Fibroblast of skin of left biceps (primary cell): ENCODE measurements around the gene GBA2.

Experiments used
- DNase-seq, 2 experiments: peaks; one replicate each; pipeline ENCODE4 v3.0.0-alpha.2; 2013; ENCODE audit warnings: low read depth in 2 of 2

GBA2 gene

DNA sequence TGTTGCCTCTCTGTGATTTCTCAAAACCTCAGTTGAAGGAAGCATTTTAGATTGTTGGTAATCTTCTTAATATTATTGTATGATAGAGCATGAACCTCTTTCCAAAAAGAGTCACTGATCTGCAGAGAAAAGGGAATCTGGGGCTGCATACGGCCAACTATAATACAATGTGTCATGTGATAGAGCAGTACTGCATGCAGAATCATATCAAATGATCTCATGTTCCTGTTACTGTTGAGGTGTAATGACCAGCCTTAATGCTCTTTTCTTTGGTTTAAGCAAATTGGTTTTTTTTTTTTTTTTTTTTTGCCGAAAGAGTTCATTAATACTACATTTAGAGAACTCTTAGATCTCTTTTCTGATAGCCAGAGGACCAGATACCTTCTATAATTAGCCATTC, 18.0 kb upstream of the GBA2 start:
- no peak for DNase-seq

- no peak for DNase-seq
Measured at GRCh38 chr9:35763803-35764202, 14.8 kb upstream of the GBA2 start.

DNA sequence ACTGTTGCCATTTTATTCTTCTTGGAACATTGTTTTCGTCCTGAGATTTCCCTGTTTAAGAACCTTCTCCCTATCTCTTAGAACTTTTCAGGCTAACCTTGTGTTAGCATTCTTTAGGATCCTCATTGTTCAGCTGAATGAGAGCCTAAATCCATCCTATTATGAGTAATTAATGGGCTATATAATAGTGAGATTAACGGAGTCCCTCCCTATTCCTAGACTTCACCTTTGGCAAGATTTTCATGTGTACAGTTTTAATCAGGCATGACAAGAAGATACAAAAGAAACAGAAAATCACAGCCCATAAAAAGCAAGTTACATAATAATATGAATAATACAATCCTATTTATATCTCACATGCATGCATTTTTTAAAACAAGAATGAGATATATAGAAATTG, 14.2 kb upstream of the GBA2 start:
- no peak for DNase-seq

DNA sequence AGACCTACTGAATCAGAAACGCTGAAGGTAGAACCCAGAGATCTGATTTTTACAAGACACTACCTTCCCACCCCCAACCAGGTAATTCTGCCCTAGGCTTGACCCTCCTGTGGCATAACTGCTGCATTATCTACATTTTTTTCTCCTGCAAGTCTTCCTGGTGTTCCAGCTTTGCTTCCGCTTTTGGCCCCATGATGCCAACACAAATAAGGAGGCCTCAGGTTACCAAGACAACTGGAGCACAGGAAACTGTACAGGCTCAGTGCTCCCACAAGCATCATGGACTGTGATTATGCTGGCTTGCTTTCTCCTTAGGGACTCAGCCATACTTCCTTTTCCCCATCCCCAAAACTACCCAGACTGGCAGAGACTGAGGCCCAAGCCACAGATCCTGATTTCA, 11.6 kb upstream of the GBA2 start:
- no peak for DNase-seq

DNA sequence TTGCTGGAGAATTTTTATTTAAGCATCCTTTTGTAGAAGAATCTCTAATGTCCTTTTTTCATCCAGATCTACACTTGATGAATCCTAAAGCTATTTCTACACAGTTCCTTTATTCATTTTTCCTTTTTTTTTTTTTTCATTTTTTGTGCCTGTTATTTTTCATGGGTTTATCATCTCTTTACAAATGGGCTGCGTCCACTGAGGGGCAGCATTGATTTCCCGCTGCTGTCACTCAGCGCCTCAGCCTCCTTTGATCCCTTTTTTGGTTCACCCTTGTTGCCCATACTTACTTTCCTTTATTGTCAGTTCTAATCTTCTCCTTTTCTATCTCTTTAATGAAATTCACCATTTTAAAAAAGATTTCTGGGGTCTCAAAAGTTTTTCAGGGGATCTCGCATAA, 10.8 kb upstream of the GBA2 start:
- DNase-seq = no peak

DNA sequence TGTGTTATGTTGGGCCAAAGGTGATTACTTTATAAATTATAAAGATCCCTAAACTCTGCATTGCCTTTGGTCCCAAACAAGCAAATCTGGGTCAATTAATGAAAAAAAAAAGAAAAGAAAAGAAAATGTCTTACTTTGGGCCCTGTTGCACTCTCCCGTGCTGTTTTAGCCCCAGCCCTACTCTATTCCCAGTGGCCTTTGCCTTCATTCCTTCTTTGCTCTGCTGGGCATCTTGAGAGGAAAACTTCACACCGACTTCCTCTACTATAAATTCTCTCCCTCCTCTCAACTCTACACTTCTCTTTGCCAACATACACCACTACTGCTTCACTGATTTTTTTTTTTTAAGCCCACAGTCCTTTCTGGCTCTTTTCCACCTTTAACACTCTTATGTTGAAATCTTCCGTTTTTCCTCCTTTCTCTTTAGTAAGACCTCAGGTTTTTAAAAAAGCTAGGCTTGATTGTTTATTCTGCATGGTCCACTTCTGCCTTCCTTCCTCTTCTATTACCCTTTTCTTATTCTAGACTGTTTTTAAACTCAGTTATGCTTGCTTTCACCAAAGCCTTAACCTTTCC, 9.5 kb upstream of the GBA2 start:
- DNase-seq = no peak

GRCh38 chr9:35757892-35758275, 8.9 kb upstream of the GBA2 start:
- no peak for DNase-seq

GRCh38 chr9:35757226-35757891, 8.3 kb upstream of the GBA2 start:
- DNase-seq = no peak

GRCh38 chr9:35756275-35757225, 7.5 kb upstream of the GBA2 start:
- DNase-seq = no peak

DNA sequence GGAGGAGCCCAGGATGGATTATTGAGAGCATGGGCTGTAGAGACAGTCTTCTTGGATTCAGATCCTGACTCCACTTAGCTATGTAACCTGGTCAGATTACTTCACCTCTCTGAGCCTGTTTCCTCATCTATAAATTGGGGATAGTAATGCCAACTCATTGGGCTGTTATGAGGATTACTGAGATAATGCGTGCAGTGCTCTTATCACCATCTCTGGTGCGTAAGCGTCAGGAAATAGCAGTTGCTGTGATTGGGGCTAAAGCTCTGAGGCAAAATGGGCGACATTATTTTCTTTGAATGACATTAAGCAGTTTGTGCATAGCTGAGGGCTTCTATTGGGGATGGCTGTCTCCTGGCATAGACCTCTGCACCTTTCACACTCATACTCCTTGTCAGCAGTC, 6.0 kb upstream of the GBA2 start:
- DNase-seq = no peak

DNA sequence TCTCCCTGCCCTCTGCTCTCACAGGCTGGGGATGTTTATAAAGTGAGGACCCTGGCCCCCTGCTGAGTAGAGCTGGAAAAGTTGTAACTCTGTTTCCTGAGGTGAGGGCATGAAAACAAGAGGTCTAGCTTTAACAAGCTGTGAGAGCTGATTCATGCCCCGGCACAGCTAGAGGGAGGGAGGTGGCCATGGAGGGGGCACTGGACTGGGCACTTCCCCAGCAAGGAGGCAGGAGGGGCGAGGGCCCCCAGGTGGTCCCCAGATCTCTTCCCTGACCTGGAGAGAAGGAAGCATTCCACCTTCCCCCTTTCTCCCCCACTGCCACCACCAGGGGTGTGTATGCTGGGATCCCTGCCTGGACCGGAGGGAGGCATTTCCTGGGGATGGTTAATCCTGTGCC, 5.2 kb upstream of the GBA2 start, which contains the start of gene MSMP:
Gene MSMP, minus strand, starts transcription at position 13 of the 400 bp plus-strand sequence. CDS start 147 bp downstream, outside the sequence.
- DNase-seq = no peak

DNA sequence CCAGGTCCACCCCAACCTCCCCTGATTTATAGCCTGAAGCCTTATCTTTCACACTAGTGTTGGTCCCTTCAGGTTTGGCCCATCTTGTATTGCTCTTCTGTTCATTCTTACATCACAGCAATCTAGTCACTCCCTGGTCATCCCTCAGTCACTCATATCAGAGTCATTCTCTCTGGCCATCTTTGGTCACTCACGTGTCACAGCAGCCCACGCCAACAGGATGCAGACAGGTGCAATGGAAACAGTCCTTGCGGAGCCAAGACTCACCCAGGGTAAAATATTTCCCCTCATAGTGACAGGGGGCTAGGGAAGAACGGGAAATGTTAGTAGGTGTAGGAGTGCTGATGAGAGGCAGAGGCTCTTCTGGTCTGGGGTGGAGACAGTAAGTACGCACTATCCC, 4.4 kb upstream of the GBA2 start:
- no peak for DNase-seq

GRCh38 chr9:35750256-35750531, 1.2 kb upstream of the GBA2 start:
- no peak for DNase-seq

DNA sequence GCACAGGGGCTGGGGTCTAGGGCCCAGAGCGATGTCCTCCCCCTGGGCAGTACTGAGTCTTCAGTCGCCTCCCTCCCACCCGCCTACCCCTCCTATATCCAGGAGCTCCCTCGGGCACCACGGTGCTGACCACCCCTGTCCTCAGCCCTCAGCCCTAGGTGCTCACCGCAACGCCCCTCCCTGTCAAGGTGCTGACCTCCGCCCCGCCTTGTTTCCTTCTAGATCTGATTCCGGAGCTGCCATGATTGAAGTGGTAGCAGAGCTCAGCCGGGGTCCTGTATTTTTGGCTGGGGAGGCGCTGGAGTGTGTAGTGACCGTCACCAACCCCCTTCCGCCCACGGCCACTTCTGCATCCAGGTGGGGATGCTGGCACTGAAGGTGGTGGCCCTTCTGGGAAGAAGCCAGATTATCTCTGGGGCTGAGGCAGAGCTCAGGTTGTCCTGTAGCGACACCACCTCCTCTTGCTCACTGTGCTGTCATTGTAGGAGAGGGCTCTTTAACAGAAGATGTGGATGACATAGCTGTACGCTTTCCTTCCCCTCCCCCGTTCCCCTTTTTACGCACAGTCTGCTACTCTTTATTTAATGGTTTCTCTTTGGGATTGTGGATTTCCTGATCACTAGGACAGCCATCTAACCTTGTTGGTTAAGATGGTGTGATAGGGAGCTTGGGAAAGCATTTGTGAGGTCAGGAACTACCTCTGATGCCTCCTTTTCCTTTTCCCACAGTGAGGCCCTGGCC, 657 bp upstream of the GBA2 start:
- DNase-seq = no peak

GRCh38 chr9:35748242-35748857, 678 bp downstream of the GBA2 start:
- no peak for DNase-seq

DNA sequence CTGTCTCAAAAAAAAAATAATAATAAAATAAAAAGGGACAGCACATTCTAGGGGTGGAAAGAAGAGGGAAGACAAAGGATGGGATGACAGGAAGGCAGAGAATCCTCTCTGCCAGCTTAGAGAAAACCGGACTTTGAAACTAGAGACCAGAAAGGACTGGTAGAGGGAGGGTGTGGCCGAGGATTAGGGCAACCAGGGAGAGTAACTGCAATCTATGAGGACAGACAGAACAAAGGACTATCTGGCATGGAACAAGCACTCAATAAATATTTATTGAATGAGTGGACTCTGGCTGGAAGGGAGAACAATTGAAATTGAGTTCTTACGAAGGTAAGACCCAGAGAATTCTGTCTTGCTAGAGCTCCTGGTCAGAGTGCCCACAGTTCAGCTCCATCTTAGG, 2.4 kb downstream of the GBA2 start:
- DNase-seq = no peak

DNA sequence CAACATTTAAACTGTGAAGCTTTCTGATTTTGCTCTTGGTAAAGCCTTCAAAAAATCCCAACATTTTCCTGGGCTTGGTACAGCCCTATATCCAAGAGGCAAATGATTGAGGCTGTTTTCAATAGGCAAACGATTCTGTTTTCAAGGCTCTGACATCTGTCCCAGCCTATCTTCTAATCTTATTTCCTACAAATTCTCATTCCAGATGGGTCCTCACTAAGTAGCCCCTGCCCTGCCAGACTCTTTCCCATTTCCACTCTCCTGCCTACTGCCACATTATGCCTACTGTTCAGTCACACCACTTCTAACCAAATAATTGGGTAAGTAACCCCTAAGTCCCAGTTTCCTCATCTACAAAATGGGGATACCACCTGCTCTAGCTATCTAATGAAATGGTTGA, 3.5 kb downstream of the GBA2 start:
- DNase-seq = no peak

- no peak for DNase-seq
Measured at GRCh38 chr9:35743880-35744518, 5.0 kb downstream of the GBA2 start.

GRCh38 chr9:35743452-35743851, 5.6 kb downstream of the GBA2 start:
- DNase-seq = no peak

DNA sequence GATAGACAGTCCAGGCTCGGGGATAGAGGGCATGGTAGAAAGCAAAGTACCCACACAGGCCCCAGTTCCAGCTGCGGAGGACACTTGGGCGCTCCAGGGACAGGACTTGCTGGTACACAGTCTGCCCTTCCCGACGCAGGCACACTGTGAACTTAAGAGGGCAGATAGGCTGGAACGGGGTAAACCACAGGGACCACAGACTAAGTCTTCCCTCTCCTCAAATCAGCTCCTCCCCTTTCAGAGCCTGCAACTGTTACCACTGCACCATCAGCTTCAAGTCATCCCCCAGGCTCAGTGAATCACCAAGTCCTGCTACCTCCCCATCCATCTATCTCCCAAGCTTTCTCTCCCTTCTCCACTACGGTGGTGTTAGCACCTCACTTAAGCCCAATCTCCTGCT, 7.3 kb downstream of the GBA2 start:
- no peak for DNase-seq

- no peak for DNase-seq
Measured at GRCh38 chr9:35740243-35740642, 8.8 kb downstream of the GBA2 start.
